ENCODE results near the gene NEU4. TPM values are rescaled to one million over a fixed set of nuclear protein-coding genes. Genes with fewer than 3 reads are reported as not detected.
"Not testable (repeated sequence)": the region's sequence is repeated elsewhere in the genome, so short reads cannot be mapped to it uniquely, and the experiment has no call there.

The NEU4 gene
- total and polyA plus RNA-seq, 11 donors = 0.07 to 1.4 (median 0.45) TPM; not detected in 4

GRCh38 chr2:241798631-241799521 is 10.1 kb upstream of the NEU4 start:
- intact Hi-C loops (cut with DNase I) = no loop called here
- Histone ChIP-seq H3K36me3 (no peaks in the 10 kb centered on the region), H3K27me3 (peaks cover 0 to 13% (median 0%) of the 10 kb centered on the region in 9 donors), H3K4me3 (no peak overlapping the region), H3K4me1 (peaks cover 0 to 11% (median 7%) of the 10 kb centered on the region in 12 donors), H3K9me3 (no peaks in the 10 kb centered on the region), H3K27ac (no peak overlapping the region)
- WGBS, 4 donors = 88 to 96% (median 89%) methylated on average over 18 to 21 of the region's 21 CpGs
- DNase-seq = peak in 1 of 5 donors; percentile 21
- ATAC-seq = no peak
- no peak for TF ChIP-seq POLR2A (IDR thresholded peaks at IDR 0.05)
- no peak for TF ChIP-seq CTCF (IDR thresholded peaks at IDR 0.05)

GRCh38 chr2:241799522-241800197 is 9.3 kb upstream of the NEU4 start:
- WGBS, 4 donors = 77 to 86% (median 84%) methylated on average over 7 to 10 of the region's 10 CpGs
- intact Hi-C loops (cut with DNase I) = no loop called here
- peak in 1 of 5 donors; percentile 21 for DNase-seq

GRCh38 chr2:241800198-241800903 is 8.6 kb upstream of the NEU4 start:
- peak in 1 of 5 donors; percentile 17 for DNase-seq
- H3K4me3 ChIP-seq; H3K36me3 ChIP-seq; H3K27ac ChIP-seq; intact Hi-C loops (cut with DNase I); H3K9me3 ChIP-seq; ATAC-seq: not testable (repeated sequence)
- WGBS, 4 donors = 83 to 89% (median 85%) methylated on average over 30 to 35 of the region's 35 CpGs
- peaks cover 0 to 22% (median 18%) of the 10 kb centered on the region in 12 donors for H3K4me1 ChIP-seq
- H3K27me3 ChIP-seq = peaks cover 0 to 21% (median 0%) of the 10 kb centered on the region in 9 donors

More at GRCh38 chr2:241799522-241800197, 9.3 kb upstream of the NEU4 start:
- Histone ChIP-seq H3K9me3 (no peaks in the 10 kb centered on the region), H3K27ac (no peak overlapping the region), H3K4me1 (peaks cover 0 to 18% (median 15%) of the 10 kb centered on the region in 12 donors), H3K4me3 (no peak overlapping the region), H3K27me3 (peaks cover 0 to 19% (median 0%) of the 10 kb centered on the region in 9 donors), H3K36me3 (no peaks in the 10 kb centered on the region)
- TF ChIP-seq CTCF (IDR thresholded peaks at IDR 0.05) (no peak), POLR2A (IDR thresholded peaks at IDR 0.05) (no peak)
- no peak for ATAC-seq

- Histone ChIP-seq H3K4me1 (peaks cover 0 to 22% (median 18%) of the 10 kb centered on the region in 12 donors), H3K27me3 (peaks cover 0 to 21% (median 0%) of the 10 kb centered on the region in 9 donors), H3K27ac (no peak overlapping the region), H3K36me3 (no peaks in the 10 kb centered on the region), H3K4me3 (no peak overlapping the region), H3K9me3 (no peaks in the 10 kb centered on the region)
- intact Hi-C loops (cut with DNase I) = no loop called here
- ATAC-seq = no peak
- DNase-seq = peak in 2 of 5 donors; percentile 23 to 55
- TF ChIP-seq CTCF (IDR thresholded peaks at IDR 0.05) (no peak), POLR2A (IDR thresholded peaks at IDR 0.05) (no peak)
- WGBS, 4 donors = 72 to 78% (median 76%) methylated on average over 37 to 44 of the region's 44 CpGs
Observed at GRCh38 chr2:241801611-241802420, 7.2 kb upstream of the NEU4 start.

Data from heart left ventricle (tissue), 16 donors.